GM19043 (cell line): ENCODE measurements around the gene SH3RF1.
"Not testable (repeated sequence)": the region's sequence is repeated elsewhere in the genome, so short reads cannot be mapped to it uniquely, and the experiment has no call there.

ENCODE experiments used
- ATAC-seq: cut with Tn5 transposase; IDR thresholded peaks from one replicate; pipeline ENCODE4 v1.9.1; 2021; ENCODE audit warnings: low read depth; ENCODE audit not compliant: unreplicated experiment

SH3RF1 gene

DNA sequence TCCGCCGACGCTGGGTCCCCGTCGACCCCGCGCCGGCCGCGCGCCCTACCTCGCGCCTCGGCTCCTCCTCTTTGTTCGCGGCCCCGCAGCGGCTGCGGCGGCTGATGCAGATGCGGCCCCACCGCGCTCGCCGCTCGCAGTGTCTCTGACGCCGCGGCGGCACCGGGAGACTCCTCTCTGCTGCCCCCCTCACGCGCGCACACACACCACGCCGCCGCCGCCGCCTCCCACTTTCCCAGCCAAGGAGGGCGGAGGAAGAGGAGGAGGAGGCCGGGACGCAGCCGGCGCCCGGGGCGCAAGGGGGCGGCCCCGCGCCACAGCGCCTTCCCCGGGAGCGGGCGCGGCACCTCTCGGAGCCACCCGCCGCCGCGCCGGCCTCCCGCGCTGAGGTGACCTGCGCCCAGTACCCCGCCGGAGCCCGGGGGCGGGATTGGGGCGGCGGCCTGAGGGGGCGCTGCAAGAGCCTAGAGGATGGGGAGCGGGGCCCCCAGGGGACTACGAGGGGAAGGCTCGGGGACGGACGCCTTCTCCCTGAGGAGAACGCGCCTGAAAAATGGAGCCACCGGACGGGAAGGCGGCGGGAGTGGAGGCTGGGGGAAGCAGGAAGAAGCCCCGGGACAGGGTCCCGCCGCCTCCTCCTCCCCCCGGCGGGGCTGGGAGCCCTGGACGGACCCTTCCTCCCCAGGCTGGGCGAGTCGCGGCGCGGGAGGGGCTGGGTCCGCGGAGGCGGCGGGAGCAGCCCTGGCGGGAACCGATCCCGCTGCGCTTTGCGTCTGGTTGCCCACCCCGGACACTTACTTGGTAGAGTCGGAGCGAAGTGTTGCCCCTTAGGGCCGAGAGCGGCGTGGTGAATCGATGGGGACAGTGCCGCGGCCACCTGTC lies at the start of gene SH3RF1:
TSS of gene SH3RF1 (minus strand) at position 147 of the 882 bp plus-strand sequence. CDS start 1,744 bp downstream, outside the sequence.
- peak; percentile 56 for ATAC-seq

DNA sequence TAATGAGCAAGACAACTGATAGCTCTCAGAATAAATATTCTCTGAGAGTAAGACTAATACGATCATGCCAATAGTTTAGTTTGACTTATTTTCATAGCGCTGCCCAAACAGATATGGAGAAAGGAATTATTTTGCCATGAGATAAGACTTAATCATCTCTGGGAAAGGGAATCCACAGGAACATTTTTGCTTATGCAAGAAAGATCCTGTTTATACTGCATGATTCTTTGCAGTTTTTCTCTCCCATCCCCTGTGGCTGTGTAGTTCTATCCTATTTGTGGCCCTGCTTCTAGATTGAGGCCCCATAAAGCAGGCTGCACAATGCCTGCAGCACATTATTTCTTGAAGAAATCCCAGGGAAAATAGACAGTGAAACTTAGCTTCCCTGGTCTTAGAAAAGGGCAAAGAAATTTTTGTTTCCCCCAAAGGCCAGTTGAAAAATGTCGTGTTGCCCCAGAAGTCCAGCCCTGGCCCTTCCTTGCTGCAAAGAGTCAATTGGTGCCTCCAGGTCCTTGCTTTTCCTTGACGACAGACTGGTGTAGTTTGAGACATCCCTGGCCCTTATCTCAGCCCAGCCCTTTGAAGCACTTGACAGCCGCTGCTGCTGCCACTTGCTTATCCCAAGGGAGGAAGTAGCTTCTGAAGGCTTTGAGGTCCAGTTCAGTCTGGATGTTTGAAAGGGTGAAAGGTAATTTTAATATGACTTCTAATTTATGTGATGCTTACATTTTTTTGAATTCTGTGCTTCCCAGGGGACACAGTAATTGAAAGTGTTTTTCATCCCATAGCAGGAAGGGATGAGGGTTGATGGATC lies 45.0 kb upstream of the SH3RF1 start:
- ATAC-seq: no peak

DNA sequence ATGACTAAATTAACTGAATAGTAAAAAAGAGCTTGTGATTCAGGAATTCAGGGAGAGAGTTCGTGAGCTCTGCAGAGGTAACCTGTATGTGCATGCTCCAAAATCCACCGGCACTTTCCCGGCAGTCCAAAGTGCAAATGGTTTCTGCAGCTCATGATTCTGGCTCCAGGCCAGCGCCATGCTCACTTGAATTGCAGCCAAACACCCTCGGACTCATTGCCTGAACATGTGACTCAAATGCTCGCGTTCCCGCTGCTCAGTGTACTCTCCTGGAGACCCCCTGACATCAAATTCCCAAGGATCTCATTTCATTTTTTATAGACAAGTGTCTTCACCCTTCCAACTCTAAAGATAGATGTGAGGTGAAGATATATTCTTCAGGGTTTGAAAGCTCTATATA lies 44.1 kb upstream of the SH3RF1 start:
- no peak for ATAC-seq

GRCh38 chr4:169313732-169314131 lies 43.0 kb upstream of the SH3RF1 start:
- no peak for ATAC-seq

GRCh38 chr4:169312690-169313422 lies 42.1 kb upstream of the SH3RF1 start:
- ATAC-seq: no peak

DNA sequence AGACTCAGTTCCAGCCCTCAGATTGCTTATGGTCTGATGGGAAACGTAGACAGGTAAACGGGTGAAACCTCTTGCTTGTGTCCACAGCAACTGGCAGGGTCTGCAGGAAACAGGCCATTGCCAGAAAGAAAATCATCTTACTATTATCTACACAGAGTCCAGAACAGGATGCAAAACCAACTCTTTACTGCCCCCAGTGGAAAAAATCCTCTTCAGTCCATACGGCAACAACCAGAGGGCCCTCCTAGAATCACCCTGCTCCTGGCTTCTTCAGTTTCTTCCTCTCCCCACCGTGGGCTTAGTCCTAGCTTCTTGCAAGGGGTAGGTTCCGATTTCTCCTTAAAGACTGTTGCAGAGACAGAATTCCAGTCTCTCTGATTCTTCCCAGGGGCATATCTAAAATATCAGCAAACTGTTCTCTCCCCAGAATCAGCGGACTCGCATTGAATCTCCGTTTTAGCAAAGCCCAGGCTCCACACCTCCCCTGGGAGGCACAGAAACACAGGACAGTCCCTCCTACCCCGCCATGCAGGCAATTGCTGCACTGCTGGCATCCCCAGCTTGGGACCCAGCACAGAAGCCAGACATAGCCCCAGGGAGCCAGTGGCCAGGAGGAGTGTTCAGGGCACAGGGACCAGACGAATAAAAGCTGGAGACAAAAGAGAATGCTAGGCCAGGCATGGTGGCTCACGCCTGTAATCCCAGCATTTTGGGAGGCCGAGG lies 41.0 kb upstream of the SH3RF1 start:
- peak; percentile 83 for ATAC-seq

DNA sequence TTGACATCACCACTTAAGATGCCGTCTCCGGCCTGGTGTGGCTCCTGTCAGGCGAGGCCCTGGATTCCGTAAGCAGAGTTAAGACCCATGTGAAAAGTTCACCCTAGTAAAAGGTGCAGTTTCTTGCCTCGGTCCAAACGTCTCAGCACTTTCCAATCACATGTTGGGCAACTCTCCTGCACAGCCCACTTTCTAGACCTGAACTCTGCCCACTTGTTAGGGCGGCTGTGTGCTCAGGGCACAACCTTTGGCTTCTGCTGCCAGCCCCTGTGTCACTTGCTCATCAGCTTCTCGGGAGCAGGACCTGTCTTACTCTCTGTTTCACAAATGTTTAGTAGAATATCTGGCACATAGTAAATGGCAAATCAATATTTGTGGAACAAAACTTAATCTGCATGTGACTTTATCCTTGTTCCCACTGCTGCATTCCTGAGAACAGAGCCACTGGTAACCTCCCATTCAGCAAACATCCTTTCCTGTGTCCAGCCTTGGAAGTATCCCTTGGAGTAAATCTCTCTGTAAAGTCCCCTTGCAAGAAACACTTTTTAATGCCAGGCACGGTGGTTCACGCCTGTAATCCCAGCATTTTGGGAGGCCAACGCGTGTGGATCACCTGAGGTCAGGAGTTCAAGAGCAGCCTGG lies 38.7 kb upstream of the SH3RF1 start:
- no peak for ATAC-seq

DNA sequence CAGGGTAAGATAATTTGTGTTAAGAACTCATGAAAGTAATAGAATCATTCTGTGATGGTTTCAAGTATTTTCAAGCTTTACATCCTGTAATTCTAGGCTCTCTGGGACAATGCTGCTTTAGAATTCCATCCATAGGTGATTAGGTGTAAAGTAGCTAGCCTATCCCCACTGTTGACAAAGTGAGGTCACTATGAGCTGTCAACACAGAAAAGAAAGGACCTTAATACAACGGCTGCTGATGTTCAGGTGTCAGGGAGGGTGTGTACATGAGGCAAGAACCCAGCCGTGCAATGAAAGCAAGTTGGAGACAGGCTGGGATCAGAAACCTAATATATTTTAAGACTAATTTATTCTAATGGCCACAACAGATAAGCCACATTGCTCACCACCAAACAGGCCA lies 36.8 kb upstream of the SH3RF1 start:
- no peak for ATAC-seq

- no peak for ATAC-seq
Observed at GRCh38 chr4:169305651-169306050, 34.9 kb upstream of the SH3RF1 start.

GRCh38 chr4:169305173-169305572 lies 34.4 kb upstream of the SH3RF1 start:
- no peak for ATAC-seq

DNA sequence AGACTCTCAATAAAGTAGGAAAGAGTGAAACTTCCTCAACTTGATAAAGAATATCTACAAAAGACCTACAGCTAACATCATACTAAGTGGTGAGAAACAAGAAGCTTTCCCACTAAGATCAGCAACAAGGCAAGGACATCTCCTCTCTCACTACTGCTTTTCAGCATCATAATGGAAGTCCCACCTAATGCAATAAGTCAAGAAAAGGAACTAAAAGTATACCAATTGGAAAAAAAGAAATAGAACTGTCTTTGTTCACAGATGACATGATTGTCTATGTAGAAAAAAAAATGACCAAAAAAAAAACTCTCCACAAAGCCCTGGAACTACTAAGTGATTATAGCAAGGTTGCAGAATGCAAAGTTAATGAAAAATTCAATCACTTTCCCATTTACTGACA lies 25.1 kb upstream of the SH3RF1 start:
- ATAC-seq: no peak

DNA sequence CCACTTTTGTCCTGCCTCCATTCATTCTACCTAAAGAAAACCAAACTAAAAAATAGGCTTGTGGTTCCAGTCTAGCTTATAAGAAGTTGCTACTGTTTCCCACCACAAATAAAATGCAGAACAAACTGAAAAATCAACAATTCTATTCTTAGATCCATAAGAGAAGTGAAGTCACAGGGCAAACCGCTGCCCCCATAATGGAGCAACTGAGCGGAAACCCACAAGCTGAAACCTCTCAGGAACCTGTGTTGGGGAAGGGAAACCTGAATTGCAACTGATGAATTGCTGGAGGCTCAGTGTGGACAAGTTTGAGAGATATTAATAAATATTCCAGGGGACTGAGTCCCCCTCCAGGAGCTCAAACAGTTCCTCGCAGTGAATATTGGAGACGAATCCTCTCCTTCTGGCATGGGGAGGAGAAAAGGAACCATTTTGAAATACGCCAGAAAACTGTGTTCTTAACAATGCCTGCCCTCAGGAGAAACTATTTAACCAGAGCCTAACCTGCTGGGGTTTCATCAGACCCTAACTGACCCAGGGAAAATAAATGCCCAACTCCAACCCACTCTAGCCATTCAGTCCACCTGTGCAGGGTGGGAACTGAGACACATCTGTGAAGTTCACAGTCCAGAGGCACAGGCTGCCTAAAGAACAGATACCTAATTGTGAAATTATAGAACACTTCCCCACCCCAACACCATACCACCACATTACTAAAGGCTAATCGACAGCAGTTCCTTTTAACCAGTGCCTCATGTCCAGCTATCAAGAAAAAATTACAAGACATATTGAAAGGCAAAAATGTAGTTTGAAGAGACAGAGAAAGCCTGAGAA lies 22.8 kb upstream of the SH3RF1 start:
- ATAC-seq: peak; percentile 82

GRCh38 chr4:169287983-169288382 lies 17.2 kb upstream of the SH3RF1 start:
- ATAC-seq: not testable (repeated sequence)

DNA sequence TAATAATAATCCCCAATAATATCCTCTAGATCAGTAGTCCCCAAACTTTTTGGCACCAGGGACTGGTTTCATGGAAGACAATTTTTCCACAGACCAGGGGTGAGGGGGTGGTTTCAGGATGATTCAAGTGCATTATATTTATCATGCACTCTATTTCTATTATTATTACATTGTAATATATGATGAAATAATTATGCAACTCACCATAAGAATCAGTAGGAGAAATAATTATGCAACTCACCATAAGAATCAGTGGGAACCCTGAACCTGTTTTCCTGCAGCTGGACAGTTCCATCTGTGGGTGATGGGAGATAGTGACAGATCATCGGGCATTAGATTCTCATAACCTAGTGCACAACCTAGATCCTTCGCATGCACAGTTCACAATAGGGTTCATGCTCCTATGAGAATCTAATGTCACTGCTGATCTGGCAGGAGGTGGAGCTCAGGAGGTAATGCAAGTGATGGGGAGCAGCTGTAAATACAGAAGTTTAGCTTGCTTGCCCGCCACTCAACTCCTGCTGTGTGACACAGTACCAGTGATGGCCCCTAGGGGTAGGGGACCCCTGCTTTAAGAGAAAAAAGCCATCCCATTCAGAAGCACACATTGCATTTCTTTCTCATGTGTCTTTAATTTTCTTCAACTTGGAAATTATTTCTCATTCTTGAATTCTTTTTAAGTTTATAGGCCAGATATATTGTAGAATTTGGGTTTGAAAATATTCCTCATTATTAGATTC lies 16.0 kb upstream of the SH3RF1 start:
- ATAC-seq: no peak

GRCh38 chr4:169283114-169283509 lies 12.4 kb upstream of the SH3RF1 start:
- no peak for ATAC-seq

DNA sequence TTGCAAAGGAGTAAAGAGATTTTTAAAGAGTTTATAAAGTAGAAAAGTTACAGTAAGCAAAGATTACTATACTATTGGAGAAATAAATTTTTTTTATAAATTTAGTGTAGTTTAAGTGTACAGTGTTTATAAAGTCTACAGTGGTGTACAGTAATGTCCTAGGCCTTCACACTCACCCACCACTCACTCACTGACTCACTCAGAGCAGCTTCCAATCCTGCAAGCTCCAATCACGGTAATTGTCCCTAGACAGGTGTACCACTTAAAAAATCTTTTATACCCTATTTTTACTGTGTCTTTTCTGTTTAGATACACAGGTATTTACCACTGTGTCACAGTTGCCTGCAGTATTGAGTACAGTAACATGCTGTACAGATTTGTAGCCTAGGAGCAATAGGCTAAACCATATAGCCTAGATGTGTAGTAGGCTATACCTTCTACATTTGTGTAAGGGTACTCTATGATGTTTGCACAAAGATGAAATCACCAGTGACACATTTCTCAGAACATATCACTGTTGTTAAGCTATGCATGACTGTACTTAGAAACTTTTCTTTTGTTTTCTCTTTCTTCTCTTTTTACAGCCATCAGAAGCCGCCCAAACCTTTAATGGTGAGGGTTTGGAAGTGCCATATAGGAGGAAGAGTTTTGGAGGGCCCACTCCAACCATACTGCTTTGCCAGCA lies 11.8 kb upstream of the SH3RF1 start:
- no peak for ATAC-seq

DNA sequence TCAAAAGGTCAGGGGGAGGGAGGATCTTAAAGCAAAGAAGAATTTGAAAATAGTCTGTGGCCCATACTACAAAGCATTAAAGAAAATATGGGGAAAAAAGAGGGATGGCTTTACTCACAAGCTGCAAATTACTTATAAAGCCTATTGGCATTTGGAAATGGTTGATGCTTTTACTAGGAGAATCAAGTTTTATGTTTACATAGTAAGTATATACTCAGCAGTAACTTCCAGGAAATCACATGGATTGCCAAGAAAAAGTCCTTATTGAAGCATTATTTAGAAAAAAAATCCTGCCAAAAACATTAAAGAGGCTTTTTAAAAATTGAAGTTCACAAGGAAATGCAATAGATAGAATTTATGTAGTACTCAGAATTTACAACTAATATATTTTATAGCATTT lies 8.4 kb upstream of the SH3RF1 start:
- no peak for ATAC-seq

DNA sequence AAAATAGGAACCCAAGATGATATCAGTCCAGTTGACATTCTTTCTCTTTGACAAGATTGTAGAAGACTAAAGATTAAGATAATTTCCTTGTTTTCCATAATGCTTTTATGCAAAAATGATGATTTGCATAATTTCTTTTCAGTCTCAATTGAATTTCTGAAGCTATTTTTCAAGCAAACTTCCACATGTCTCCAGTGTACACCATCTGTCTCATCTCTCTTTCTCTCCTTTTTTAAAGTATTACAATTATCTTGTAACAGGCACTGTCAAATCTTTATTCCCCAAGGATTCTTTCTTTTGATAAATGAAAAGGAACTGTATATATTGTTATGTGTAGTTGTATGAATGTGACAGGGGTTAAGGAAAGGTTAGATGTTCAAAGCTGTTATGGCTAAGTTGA lies 7.9 kb upstream of the SH3RF1 start:
- no peak for ATAC-seq
